VCaP (cell line): ENCODE results near the gene PRR5L.
A peak's percentile ranks its signal among the peaks of the same experiment; 100 is the strongest.

Source experiments
- H3K27ac ChIP-seq: fragments of 450-650 bp; 2 replicates; pipeline ENCODE4 v1.5.1; 2017
- TF ChIP-seq, protein P1 (sequence below): fragments of 450-650 bp; conservative IDR thresholded peaks from 2 replicates; pipeline ENCODE4 v1.5.1; 2017; ENCODE audit warnings: mild to moderate bottlenecking, moderate library complexity

The PRR5L gene

GRCh38 chr11:36426226-36426848 is 130.2 kb downstream of the PRR5L start:
- TF ChIP-seq, protein P1, sequence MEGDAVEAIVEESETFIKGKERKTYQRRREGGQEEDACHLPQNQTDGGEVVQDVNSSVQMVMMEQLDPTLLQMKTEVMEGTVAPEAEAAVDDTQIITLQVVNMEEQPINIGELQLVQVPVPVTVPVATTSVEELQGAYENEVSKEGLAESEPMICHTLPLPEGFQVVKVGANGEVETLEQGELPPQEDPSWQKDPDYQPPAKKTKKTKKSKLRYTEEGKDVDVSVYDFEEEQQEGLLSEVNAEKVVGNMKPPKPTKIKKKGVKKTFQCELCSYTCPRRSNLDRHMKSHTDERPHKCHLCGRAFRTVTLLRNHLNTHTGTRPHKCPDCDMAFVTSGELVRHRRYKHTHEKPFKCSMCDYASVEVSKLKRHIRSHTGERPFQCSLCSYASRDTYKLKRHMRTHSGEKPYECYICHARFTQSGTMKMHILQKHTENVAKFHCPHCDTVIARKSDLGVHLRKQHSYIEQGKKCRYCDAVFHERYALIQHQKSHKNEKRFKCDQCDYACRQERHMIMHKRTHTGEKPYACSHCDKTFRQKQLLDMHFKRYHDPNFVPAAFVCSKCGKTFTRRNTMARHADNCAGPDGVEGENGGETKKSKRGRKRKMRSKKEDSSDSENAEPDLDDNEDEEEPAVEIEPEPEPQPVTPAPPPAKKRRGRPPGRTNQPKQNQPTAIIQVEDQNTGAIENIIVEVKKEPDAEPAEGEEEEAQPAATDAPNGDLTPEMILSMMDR: no peak
- H3K27ac ChIP-seq: peak overlapping the region; percentile 41

- H3K27ac ChIP-seq: no peak overlapping the region
- TF ChIP-seq, protein P1: no peak
Observed at GRCh38 chr11:36427079-36427478, 131.0 kb downstream of the PRR5L start.

- H3K27ac ChIP-seq: no peak overlapping the region
- TF ChIP-seq, protein P1: no peak
Observed at GRCh38 chr11:36427876-36428275, 131.8 kb downstream of the PRR5L start.

DNA sequence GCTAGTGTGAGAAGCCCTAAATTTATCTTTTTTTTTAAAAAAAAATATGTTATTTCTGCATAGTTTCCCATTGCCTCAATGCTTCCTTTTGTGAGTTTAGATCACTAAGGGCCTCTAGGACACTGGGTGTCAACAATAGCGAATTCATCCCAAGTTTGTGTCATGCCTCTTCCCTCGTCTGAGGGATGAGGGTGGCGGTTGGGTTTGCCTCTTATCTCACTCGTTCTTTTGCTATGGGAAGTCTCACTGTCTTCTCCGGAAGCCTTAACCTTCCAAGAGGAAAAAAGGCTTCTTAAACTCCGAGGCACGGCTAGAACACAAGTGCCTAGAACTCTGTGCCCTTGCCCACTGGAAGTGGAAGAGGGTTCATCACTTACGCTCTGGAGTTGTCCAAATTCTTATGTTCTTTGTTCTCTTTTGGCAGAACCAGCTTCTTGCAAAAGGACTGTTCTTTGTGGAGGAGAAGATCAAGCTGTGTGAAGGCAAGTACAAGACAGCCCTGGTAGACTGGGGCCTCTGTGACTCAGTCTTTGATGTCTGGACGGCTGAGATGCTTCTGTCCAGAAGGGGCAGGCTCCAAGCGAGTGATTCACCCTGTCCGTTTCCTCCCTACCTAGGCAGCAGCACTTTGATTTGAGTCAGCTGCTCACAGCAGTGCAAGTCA is 135.5 kb downstream of the PRR5L start:
- H3K27ac ChIP-seq: no peak overlapping the region
- TF ChIP-seq, protein P1: no peak

GRCh38 chr11:36432093-36432469 is 136.0 kb downstream of the PRR5L start:
- no peak overlapping the region for H3K27ac ChIP-seq
- TF ChIP-seq, protein P1: no peak

- TF ChIP-seq, protein P1: no peak
- no peak overlapping the region for H3K27ac ChIP-seq
Observed at GRCh38 chr11:36432738-36433137, 136.7 kb downstream of the PRR5L start.

DNA sequence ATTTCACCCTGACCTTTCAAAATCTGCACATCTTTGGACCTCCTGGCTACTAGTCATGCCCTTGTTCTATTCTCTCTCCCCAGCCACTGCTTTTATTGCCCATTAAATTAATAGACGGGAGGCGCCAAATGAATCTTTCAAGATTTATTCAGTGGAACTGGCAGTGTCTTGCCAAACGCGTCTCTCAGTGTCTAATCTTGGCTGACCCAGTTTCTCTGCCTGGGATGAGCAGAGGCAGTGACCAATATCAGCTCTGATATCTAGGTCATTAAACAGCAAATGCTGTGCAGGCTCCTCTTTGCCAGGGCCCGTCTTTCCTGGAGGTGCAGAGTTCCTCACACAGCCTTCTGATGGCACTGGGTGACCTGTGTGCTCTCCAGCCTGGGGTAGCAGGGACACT is 140.0 kb downstream of the PRR5L start:
- TF ChIP-seq, protein P1: no peak
- peak overlapping the region; percentile 46 for H3K27ac ChIP-seq
